ENCODE results near the gene METTL24. TPM values are rescaled to one million over a fixed set of nuclear protein-coding genes. Genes with fewer than 3 reads are reported as not detected.

METTL24 gene
- total and polyA plus RNA-seq, 2 experiments from 2014 or later, result not detected

DNA sequence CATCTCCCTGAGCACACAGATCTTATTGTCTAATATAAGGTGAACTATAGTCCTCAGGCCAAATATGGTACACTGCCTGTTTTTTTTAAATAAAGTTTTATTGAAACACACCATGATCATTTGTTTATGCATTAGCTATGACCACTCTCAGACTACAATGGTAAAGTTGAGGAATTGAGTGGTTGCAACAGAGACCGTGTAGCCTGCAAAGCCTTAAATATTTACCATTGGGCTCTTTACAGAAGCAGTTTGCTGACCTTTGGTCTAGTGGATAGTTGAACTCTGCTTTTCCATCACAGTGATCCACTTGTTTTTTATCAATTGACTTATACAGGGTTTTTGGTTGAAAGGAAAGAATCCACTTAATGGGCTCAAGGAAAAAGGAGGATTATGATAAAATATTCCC, 27.3 kb upstream of the METTL24 start:
- TF ChIP-seq EZH2phosphoT487 (IDR thresholded peaks at IDR 0.05; ENCODE audit: insufficient read depth, low read depth) (no peak), EZH2 (IDR thresholded peaks at IDR 0.05; ENCODE audit: insufficient read depth, poor library complexity, severe bottlenecking) (no peak)
- in situ Hi-C loops (cut with MboI), result no loop called here
- no peak for DNase-seq
- Histone ChIP-seq H3K9ac (no peak overlapping the region), H4K20me1 (ENCODE audit: insufficient read depth) (no peaks in the 10 kb centered on the region), H2AFZ (no peak overlapping the region), H3K27me3 (replicated peaks; ENCODE audit: insufficient read depth) (no peaks in the 10 kb centered on the region), H3K4me1 (ENCODE audit: insufficient read depth) (no peaks in the 10 kb centered on the region), H3K36me3 (ENCODE audit: low read depth) (no peaks in the 10 kb centered on the region), H3F3A (ENCODE audit: insufficient read depth) (no peaks in the 10 kb centered on the region), H3K4me3 (no peak overlapping the region), H3K27ac (no peak overlapping the region), H3K9me2 (ENCODE audit: insufficient read depth) (no peaks in the 10 kb centered on the region), H3K79me2 (ENCODE audit: insufficient read depth) (no peaks in the 10 kb centered on the region), H3K9me3 (ENCODE audit: low read depth) (no peaks in the 10 kb centered on the region), H3K4me2 (ENCODE audit: unreplicated experiment) (no peak overlapping the region)
- 86 to 93% methylated on average over 1 of the region's 1 CpG for WGBS, 2 experiments (ENCODE audit: low coverage in 1 of 2, low lambda C conversion rate in 2 of 2, missing lambda C conversion rate in 2 of 2)

DNA sequence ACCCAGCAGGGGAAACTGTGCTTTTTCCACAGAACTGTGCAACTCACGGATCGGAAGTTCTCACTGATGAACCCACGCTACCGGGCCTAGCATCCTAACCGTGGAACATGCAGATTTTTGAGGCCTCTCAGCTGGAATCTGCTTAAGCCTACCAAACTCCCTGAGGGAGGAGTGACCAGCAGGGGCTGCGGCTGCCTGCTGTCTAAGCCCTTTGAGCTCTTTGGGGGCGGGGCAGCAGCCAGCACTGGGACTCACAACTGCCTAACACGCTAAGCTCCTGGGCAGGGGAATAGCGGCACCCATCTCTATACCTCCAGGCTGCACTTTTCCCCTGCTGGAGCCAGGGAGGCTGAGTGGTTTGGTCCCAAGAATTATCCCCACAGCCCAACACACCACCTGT, 20.4 kb upstream of the METTL24 start:
- no peak overlapping the region for H2AFZ ChIP-seq
- WGBS, 2 experiments (ENCODE audit: low coverage in 1 of 2, low lambda C conversion rate in 2 of 2, missing lambda C conversion rate in 2 of 2), result 73 to 77% methylated on average over 9 of the region's 9 CpGs
- no peak overlapping the region for H3K4me3 ChIP-seq
- no peak for DNase-seq
- TF ChIP-seq EZH2phosphoT487 (IDR thresholded peaks at IDR 0.05; ENCODE audit: insufficient read depth, low read depth), result no peak
- no peak for TF ChIP-seq EZH2 (IDR thresholded peaks at IDR 0.05; ENCODE audit: insufficient read depth, poor library complexity, severe bottlenecking)
- H3K9me3 ChIP-seq (ENCODE audit: low read depth), result no peaks in the 10 kb centered on the region
- no peaks in the 10 kb centered on the region for H3K36me3 ChIP-seq (ENCODE audit: low read depth)
- H4K20me1 ChIP-seq (ENCODE audit: insufficient read depth), result no peaks in the 10 kb centered on the region
- H3K27me3 ChIP-seq (replicated peaks; ENCODE audit: insufficient read depth), result no peaks in the 10 kb centered on the region
- no peak overlapping the region for H3K27ac ChIP-seq
- no peaks in the 10 kb centered on the region for H3K4me1 ChIP-seq (ENCODE audit: insufficient read depth)
- no peaks in the 10 kb centered on the region for H3F3A ChIP-seq (ENCODE audit: insufficient read depth)
- H3K4me2 ChIP-seq (ENCODE audit: unreplicated experiment), result no peak overlapping the region
- H3K79me2 ChIP-seq (ENCODE audit: insufficient read depth), result no peaks in the 10 kb centered on the region
- no peaks in the 10 kb centered on the region for H3K9me2 ChIP-seq (ENCODE audit: insufficient read depth)
- in situ Hi-C loops (cut with MboI), result no loop called here
- H3K9ac ChIP-seq, result no peak overlapping the region

- H3K27ac ChIP-seq, result no peak overlapping the region
- no peaks in the 10 kb centered on the region for H3F3A ChIP-seq (ENCODE audit: insufficient read depth)
- H3K79me2 ChIP-seq (ENCODE audit: insufficient read depth), result no peaks in the 10 kb centered on the region
- H3K27me3 ChIP-seq (replicated peaks; ENCODE audit: insufficient read depth), result peaks cover 33% of the 10 kb centered on the region
- 7 to 13% methylated on average over 4 of the region's 4 CpGs for WGBS, 2 experiments (ENCODE audit: low coverage in 1 of 2, low lambda C conversion rate in 2 of 2, missing lambda C conversion rate in 2 of 2)
- no peak overlapping the region for H2AFZ ChIP-seq
- H3K4me2 ChIP-seq (ENCODE audit: unreplicated experiment), result no peak overlapping the region
- H4K20me1 ChIP-seq (ENCODE audit: insufficient read depth), result no peaks in the 10 kb centered on the region
- DNase-seq, result no peak
- in situ Hi-C loops (cut with MboI), result no loop called here
- H3K4me1 ChIP-seq (ENCODE audit: insufficient read depth), result no peaks in the 10 kb centered on the region
- TF ChIP-seq EZH2 (IDR thresholded peaks at IDR 0.05; ENCODE audit: insufficient read depth, poor library complexity, severe bottlenecking), result no peak
- TF ChIP-seq EZH2phosphoT487 (IDR thresholded peaks at IDR 0.05; ENCODE audit: insufficient read depth, low read depth), result no peak
- H3K4me3 ChIP-seq, result no peak overlapping the region
- H3K9me3 ChIP-seq (ENCODE audit: low read depth), result no peaks in the 10 kb centered on the region
- H3K9ac ChIP-seq, result no peak overlapping the region
- no peaks in the 10 kb centered on the region for H3K36me3 ChIP-seq (ENCODE audit: low read depth)
- no peaks in the 10 kb centered on the region for H3K9me2 ChIP-seq (ENCODE audit: insufficient read depth)
These were observed 10.9 kb upstream of the METTL24 start for GRCh38 chr6:110369066-110369465.

DNA sequence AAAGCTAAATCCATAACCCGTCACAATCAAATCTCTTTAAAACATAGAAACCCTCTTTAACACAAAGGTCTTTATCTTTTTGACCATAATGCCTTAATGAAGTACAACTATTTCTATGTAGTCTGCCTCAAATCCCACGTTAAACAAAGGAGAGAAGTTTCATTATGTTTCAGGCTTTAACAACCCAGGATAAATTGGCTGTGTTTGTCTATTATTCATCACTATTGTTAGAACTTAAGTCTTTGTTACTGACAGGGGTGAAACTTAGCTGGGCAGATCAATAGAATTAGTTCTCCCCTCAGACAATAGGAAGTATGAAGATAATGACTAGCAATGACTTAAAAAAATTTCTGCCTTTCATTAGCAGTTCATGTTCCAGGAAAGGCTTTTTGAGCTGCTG, 10.1 kb upstream of the METTL24 start:
- Histone ChIP-seq H3K27me3 (replicated peaks; ENCODE audit: insufficient read depth) (peaks cover 33% of the 10 kb centered on the region), H3K4me1 (ENCODE audit: insufficient read depth) (no peaks in the 10 kb centered on the region), H3K9ac (no peak overlapping the region), H3F3A (ENCODE audit: insufficient read depth) (no peaks in the 10 kb centered on the region), H2AFZ (no peak overlapping the region), H3K9me3 (ENCODE audit: low read depth) (no peaks in the 10 kb centered on the region), H3K4me2 (ENCODE audit: unreplicated experiment) (no peak overlapping the region), H3K79me2 (ENCODE audit: insufficient read depth) (no peaks in the 10 kb centered on the region), H3K4me3 (no peak overlapping the region), H4K20me1 (ENCODE audit: insufficient read depth) (no peaks in the 10 kb centered on the region), H3K9me2 (ENCODE audit: insufficient read depth) (no peaks in the 10 kb centered on the region), H3K27ac (no peak overlapping the region), H3K36me3 (ENCODE audit: low read depth) (no peaks in the 10 kb centered on the region)
- no peak for DNase-seq
- TF ChIP-seq EZH2phosphoT487 (IDR thresholded peaks at IDR 0.05; ENCODE audit: insufficient read depth, low read depth), result no peak
- no peak for TF ChIP-seq EZH2 (IDR thresholded peaks at IDR 0.05; ENCODE audit: insufficient read depth, poor library complexity, severe bottlenecking)
- WGBS, 2 experiments (ENCODE audit: low coverage in 1 of 2, low lambda C conversion rate in 2 of 2, missing lambda C conversion rate in 2 of 2), result 31% methylated on average over 2 of the region's 2 CpGs
- in situ Hi-C loops (cut with MboI), result no loop called here

GRCh38 chr6:110367825-110368224, 9.7 kb upstream of the METTL24 start:
- TF ChIP-seq EZH2 (IDR thresholded peaks at IDR 0.05; ENCODE audit: insufficient read depth, poor library complexity, severe bottlenecking), result no peak
- no peak for TF ChIP-seq EZH2phosphoT487 (IDR thresholded peaks at IDR 0.05; ENCODE audit: insufficient read depth, low read depth)
- no peaks in the 10 kb centered on the region for H3K79me2 ChIP-seq (ENCODE audit: insufficient read depth)
- H3K27me3 ChIP-seq (replicated peaks; ENCODE audit: insufficient read depth), result peaks cover 34% of the 10 kb centered on the region
- H3K4me2 ChIP-seq (ENCODE audit: unreplicated experiment), result no peak overlapping the region
- no peaks in the 10 kb centered on the region for H3K9me3 ChIP-seq (ENCODE audit: low read depth)
- H4K20me1 ChIP-seq (ENCODE audit: insufficient read depth), result no peaks in the 10 kb centered on the region
- H3K9me2 ChIP-seq (ENCODE audit: insufficient read depth), result no peaks in the 10 kb centered on the region
- H3K27ac ChIP-seq, result no peak overlapping the region
- no peak overlapping the region for H3K4me3 ChIP-seq
- 33 to 54% methylated on average over 1 of the region's 1 CpG for WGBS, 2 experiments (ENCODE audit: low coverage in 1 of 2, low lambda C conversion rate in 2 of 2, missing lambda C conversion rate in 2 of 2)
- in situ Hi-C loops (cut with MboI), result no loop called here
- DNase-seq, result no peak
- no peak overlapping the region for H3K9ac ChIP-seq
- no peaks in the 10 kb centered on the region for H3K4me1 ChIP-seq (ENCODE audit: insufficient read depth)
- no peak overlapping the region for H2AFZ ChIP-seq
- H3F3A ChIP-seq (ENCODE audit: insufficient read depth), result no peaks in the 10 kb centered on the region
- no peaks in the 10 kb centered on the region for H3K36me3 ChIP-seq (ENCODE audit: low read depth)
